D341Med (cell line): ENCODE measurements around the gene KIAA1671.

Experiments
- DNase-seq: peaks from one replicate; pipeline ENCODE4 v3.0.0; 2012; ENCODE audit warnings: low spot score

The KIAA1671 gene

DNA sequence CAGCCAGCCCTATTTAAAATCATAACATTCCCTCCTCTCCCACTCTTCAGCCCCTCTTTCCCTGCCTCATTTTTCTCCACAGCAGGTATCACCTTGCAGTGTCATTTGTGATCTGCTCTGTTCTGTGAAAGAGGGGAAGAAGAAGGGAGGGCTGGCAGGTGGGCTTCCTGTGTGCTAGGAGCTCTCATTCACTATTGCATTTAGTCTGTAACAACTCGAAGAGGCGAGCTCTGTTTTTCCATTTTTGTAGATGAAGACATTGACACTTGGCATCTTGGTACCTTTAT lies 195.1 kb downstream of the KIAA1671 start:
- no peak for DNase-seq

GRCh38 chr22:25148149-25148691 lies 195.7 kb downstream of the KIAA1671 start:
- DNase-seq: no peak

GRCh38 chr22:25149014-25149413 lies 196.5 kb downstream of the KIAA1671 start:
- DNase-seq: no peak

DNA sequence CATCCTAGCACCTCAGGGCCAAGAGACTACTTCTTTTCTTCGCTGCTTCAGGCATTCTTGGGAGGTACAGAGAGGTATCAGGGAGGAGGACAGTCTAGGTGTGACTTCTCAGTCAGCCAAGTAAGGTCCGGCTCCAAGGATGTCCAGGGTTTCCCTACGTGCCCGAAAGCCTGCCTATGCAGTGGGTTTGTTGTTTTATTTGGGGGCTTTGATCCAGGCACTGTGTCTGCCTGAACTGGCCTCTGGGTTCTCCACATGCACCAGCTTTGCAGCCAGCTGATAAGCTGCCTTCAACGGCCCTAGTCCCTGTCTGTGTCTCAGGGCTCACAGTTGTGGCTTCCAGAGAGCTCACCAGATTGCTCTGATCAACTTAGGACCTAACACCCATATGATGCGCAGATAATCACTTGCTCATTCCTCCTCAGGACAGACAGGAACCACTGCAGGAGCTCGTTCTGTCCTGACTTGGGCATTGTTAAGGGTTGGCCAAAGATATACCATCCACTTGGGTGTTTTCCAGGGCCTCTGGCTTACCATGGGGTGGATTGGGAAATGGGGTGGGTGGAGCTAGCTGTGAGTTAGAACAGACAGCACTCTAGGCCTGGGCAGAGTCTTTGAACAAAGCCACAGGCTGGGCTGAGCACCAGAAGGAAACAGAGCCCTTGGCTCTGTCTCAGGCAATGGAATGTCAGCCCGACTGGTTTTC lies 201.6 kb downstream of the KIAA1671 start:
- DNase-seq: no peak

GRCh38 chr22:25154667-25154999 lies 202.1 kb downstream of the KIAA1671 start:
- no peak for DNase-seq

GRCh38 chr22:25156736-25157135 lies 204.2 kb downstream of the KIAA1671 start:
- DNase-seq: no peak

- no peak for DNase-seq
Observed at GRCh38 chr22:25159028-25159427, 206.5 kb downstream of the KIAA1671 start.

DNA sequence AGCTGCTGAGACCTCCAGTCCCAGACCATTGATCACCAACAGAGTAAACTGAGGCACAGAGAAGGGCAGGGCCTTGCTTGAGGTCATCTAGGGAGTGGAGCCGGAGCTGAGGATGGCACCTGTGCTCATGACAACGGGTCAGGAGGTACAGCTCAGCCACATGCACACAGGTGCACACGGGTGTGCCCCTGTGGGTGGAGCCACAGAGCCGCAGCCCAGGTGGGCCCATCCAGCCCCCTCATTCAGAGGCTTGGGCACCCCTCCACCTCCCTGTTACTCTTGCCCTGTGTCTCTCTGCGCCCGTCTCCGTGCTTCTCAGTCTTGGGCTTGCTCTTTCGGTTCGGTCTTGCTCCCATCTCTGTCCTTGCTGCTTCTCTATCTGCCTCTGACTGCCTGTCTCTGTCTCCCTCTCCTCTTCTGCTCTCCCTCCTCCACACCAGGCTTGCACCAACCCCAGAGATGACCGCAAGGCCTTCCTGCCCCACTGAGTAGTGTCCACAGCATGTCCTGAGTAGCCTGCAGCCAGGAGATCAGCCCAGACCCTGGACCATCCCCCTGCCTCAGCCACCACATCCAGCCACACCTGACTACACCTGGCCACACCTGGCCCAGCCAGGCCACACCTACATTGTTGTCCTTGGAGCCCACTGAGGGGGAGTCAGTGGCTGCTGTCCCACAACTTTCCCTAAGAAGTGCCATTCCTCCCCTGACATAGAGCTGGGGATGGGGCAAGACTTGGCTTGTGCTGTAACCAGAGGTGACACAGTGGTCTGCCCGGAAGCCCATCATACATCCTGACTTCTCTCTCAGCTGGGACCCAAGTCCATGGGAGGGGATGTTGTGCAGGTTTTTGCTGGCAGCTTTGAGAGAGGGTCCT lies 207.8 kb downstream of the KIAA1671 start:
- no peak for DNase-seq

GRCh38 chr22:25161017-25161915 lies 208.8 kb downstream of the KIAA1671 start:
- no peak for DNase-seq

- DNase-seq: no peak
Observed at GRCh38 chr22:25161916-25162530, 209.5 kb downstream of the KIAA1671 start.

GRCh38 chr22:25162561-25162960 lies 210.0 kb downstream of the KIAA1671 start:
- no peak for DNase-seq

GRCh38 chr22:25165785-25166184 lies 213.3 kb downstream of the KIAA1671 start:
- no peak for DNase-seq

GRCh38 chr22:25166266-25167040 lies 213.9 kb downstream of the KIAA1671 start:
- no peak for DNase-seq

DNA sequence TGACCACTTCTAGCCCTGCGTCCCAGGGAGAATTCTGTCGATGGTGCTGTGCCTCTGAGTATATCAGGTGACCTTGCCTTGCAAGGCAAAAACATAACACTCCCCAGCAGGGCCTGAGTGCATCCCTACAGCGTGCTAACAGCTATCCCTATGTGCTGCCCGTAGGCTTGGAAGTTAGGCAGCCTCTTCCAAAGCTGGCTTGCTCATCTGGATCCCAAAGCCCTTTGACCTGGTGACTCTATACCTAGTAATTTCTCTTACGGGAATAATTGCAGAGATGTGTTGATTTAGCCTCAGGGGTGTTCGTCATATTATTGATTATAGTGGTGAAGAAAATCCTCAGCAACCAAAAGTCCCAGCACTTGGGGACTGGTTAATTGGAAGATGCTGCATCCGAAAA lies 214.6 kb downstream of the KIAA1671 start:
- DNase-seq: no peak

GRCh38 chr22:25167834-25168601 lies 215.5 kb downstream of the KIAA1671 start:
- no peak for DNase-seq

DNA sequence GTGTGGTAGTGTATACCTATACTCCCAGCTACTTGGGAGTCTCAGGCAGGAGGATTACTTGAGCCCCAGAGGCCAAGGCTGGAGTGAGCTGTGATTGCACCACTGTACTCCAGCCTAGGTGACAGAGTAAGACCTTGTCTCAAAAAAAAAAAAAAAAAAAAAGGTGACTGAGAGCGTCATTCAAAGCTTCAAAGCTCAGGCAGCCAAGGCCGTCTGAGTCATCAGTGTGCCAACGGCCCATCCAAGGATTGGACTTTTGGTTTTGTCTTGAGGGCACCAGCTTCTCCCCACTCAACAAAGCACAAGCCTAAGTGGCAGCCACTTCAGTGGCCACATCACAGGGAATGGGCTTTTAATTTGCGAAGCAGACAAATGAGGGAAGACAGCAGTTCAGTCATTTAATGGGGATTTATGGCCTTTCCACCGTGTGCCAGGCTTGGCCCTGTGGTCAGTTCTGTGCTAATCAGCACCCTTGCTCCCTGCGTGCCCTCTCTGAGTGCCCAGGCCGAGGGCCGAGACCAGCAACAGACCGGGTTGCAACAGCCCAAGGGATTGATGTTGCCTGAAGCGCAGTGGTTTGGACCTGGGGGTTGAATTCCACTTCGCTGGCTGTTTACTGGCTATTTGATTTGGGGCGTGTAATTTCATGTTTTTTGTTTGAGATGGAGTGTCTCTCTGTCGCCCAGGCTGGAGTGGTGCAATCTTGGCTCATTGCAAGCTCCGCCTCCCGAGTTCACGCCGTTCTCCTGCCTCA lies 216.9 kb downstream of the KIAA1671 start:
- no peak for DNase-seq

DNA sequence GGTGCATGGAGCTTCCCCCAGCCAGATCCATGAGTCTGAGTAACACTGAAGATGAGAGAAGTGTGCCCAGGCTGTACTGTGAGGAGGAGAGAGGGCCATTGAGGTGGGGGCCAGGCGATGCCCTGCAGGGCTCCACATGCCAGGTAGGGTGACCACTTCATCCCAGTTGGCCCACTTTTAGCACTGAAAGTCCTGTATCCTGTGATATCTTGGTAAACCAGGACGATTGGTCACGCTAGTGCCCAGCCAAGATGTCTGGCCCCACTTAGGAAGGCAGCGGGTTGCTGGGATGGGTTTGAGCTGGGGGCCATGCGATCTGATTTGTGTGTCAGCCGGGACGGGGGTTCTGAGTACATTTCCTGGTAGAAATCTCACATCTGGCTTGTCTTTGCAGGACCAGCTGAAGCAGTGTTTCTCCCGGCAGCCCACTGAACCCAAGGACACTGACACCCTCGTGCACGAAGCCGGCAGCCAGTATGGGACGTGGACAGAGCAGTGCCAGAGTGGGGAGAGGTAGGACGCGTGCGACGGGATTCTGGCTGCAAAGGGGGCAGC lies 218.0 kb downstream of the KIAA1671 start:
- no peak for DNase-seq

DNA sequence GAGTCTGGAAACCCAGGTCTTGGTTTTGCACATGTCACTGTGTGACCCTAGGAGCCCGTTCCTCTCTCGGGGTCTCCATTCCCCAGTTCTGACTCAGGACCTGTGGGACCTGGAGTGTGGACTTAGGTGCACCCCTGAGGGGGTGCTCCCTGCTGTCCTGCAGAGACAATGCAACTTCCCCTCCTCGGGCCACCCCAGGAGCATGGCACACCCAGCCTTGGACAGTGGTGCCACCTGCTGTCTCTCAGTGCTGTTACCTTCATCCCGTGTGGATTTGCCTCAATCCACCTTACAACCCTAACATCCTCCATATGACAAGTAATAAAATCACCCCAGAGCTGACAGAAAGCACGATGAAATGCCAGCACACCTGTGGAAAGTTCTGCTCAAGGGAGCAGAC lies 219.6 kb downstream of the KIAA1671 start:
- DNase-seq: no peak

GRCh38 chr22:25174156-25174887 lies 221.8 kb downstream of the KIAA1671 start:
- no peak for DNase-seq
